ENCODE data around the gene ARHGEF16.

The ARHGEF16 gene

DNA sequence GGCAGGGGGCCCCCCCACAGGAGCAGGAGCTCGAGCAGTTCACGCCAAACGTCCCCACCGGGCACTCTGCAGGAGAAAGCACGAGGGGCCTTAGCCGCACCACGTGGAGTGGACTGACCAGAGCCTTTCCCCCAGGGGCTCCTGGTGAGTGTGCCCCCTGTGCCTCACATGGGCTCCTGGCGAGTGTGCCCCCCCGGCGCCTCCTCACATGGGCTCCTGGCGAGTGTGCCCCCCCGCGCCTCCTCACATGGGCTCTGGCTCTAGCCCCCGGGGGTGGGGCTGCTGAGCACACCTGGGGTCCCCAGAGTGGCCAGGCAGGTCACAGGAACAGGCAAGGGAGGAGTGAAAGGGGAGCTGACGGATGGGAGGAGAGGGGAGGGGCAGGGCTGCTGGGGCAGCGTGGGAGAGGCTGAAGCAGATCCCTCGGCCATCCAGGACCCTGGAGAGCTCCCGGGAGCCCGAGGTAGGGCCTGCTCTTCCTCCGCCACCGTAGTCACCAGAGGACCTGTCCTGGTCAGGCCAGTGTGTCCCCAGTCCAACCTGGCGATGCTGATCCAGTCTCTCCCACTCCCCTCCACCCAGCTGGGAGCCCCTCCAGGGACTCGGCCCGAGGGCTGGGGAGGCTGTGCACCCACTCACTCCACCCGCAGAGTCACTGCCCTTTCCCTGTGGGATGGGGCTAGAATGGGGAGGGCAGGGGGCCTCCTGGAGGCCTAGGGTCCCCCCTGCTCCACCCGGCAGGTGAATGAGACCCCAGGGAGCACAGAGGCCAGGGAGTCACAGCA lies 47.6 kb downstream of the ARHGEF16 start:
- DNase-seq (ENCODE audit: low read depth in 3 of 3), result peak in 2 of 3 experiments; percentile 9 to 22

DNA sequence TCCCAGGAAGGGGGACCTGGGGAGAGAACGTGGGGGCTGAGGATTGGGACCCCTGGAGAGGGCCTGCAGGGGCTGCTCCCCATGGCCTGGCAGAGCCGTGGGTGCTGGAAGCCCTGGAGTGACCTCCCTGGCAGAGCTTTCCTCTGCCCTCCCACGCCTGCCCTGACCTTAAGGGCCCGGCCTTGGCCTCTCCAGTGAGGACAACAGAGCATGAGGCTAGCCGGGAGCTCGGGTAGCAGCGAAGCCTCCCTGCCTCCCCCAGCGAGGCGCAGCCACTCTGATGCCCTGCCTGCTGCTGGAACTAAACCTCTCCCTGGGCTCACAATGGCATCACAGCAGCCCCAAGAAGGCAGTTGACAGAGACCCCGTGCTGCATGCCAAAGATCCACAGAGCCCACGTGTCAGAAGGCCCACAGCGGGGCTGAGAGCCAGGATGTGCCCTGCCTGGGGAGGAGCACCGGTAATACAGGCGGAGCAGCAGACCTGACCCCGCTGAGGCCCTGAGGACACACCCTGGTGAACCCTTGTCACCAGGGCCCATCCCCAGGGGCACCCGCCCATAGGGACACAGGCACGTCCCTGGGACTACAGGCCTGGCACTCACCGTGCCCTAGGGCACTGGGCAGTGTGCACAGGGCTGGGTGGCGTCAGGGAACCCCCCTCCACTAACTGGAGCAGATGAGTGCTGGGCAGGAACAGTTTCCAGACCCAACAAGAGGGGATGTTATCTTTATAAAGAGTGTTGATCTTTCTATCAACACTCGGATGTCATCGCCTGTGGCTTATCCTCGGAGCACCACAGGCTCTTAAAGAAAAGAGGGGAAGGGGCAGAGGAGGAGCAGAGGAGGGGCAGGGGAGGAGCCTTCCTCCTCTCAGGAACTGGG lies 48.4 kb downstream of the ARHGEF16 start:
- no peak for DNase-seq (ENCODE audit: low read depth in 3 of 3)

DNA sequence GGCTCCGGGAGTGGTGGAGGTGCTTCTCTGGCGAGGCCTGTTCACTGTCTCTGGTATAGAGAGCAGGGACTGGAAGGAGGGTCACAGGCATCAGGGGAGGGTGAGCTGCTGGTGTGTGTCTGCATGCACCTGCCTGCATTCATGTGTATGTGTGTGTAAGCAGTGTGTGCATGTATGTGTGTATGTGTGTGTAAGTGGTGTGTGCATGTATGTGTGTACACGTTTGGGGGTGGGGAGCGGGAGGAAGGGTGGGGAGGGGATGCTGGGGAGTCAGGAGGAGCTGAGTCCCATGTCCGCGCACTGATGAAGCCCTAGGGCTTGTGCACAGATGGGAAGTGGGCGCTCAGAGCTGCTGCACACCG lies 49.0 kb downstream of the ARHGEF16 start:
- DNase-seq (ENCODE audit: low read depth in 3 of 3), result no peak

DNA sequence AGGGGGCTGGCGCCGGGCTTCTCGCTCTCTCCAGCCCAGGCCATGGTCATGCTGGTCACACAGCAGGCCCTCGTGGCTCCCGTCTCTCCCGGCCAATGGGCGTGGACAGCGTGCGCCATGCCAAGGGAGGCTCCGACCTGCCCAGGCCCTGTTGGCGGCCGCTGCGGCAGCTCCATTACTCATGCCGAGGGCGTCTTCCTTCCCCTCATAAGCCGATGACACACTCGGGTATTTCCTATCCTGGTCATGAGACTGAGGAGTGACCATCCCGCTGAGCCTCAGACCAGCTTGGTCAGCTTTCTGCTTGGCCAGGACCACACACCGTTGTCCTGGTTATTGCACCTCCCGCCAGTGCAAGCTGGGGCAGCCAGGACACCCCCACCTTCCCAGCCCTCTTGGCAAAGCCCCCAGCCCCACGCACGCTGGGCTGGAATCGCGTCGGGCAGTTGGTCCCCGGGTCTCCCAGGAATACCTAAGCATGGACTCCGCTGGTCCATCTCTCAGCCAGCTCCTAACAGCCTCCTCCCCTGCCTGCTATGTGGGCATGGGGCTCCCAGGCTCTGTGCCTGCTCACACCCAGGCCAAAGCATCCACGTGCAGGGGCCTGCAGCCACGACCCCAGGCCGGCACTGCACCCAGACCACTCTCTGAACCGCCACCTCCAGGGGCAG lies 49.8 kb downstream of the ARHGEF16 start:
- no peak for DNase-seq (ENCODE audit: low read depth in 3 of 3)

DNA sequence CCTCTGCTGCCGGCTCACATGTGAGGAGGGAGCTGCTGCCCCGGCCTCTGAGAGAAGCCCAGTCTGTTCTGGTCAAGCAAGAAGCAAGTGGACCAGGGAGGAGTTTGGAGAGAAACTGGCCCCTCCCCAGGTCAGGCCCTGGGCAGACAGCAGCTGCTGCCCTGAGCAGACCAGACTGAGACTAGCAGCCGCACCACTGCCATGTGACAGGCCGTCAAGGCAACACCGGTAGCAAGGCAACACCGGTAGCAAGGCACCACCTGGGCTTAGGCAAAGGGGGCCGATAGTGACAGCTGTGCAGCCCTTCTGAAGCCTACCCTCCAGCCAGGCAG lies 50.3 kb downstream of the ARHGEF16 start:
- DNase-seq (ENCODE audit: low read depth in 3 of 3), result no peak

DNA sequence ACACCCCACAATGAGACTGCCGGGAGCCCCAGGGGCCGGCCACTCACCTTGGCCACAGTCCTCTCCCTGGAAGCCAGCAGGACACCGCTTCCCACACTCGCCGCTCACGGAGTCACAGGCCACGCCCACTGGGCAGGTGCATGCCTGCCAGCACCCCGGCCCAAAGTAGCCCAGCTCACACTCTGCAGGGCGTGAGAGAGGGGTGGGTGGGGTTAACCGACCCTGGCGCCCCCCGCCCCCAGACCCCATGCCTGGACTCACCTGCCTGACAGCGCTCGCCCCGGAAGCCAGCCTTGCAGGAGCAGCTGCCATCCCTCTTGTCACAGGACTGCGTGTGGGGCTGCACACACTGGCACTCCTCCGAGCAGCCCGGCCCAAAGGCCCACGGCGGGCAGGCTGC lies 50.7 kb downstream of the ARHGEF16 start:
- no peak for DNase-seq (ENCODE audit: low read depth in 3 of 3)

DNA sequence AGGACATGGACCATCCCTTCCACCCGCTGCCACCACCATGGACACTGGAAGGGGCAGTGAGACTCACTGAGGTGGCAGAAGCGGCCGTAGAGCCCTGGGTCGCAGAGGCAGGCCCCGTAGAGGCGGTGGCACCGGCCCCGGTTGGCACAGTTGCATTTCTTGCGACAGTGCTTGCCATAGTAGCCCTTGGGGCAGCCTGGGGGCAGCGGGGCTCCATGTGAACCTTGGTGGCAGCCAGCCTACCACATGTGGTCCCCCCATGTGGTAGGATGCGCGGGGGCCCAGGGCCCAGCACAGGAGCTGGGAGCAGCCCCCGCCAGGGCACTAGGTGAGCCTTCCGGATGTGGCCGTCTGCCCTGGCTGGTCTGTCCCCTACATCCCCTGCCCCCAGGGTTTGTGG lies 51.6 kb downstream of the ARHGEF16 start:
- no peak for DNase-seq (ENCODE audit: low read depth in 3 of 3)

DNA sequence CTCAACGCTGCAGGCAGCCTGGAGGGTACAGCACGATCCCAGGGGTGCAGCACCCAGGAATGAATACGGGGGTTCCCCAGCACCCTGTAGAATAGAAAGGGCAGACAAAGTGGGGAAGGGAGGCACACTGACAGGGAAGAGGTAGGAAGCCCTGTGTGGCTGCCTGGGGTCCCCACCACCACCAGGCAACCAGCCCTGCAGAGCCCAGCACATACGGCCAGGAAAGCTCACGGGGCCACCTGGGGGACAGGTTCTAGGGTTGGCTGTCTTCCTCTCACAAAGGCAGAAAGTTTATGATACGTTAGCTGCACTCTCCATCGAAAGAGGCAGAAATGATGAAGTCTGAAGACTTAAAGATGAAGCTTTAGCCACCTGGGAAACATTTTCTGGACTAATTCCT lies 52.5 kb downstream of the ARHGEF16 start:
- DNase-seq (ENCODE audit: low read depth in 3 of 3), result no peak

DNA sequence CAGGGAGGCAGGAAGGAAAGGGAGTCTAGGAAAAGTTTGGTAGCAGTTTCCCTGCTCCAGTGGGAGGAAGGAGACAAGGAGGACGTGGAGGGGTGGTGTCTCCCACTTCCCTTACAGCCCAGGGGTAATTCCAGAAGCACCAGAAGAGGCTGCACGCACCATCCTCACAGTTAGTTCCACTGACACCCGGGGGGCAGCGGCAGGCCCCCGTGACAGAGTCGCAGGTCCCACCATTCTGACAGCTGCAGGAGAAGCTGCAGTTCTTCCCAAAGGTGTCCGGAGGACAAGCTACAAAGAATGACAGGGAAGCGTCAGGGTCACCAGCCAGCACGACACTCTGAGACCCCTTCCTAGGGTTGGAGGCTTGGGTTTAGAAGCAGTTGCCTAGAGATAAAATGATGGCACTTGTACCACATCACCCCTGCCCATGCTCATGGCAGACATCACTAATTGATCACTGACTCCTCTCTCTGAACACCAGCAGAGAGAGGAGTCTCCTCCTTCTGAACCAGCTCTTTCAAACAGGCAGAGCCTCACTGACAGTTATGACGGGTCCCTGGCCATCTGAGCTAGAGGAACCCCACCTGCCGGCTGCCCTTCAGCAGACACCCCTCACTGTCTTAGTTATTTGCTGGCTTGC lies 53.3 kb downstream of the ARHGEF16 start:
- no peak for DNase-seq (ENCODE audit: low read depth in 3 of 3)

DNA sequence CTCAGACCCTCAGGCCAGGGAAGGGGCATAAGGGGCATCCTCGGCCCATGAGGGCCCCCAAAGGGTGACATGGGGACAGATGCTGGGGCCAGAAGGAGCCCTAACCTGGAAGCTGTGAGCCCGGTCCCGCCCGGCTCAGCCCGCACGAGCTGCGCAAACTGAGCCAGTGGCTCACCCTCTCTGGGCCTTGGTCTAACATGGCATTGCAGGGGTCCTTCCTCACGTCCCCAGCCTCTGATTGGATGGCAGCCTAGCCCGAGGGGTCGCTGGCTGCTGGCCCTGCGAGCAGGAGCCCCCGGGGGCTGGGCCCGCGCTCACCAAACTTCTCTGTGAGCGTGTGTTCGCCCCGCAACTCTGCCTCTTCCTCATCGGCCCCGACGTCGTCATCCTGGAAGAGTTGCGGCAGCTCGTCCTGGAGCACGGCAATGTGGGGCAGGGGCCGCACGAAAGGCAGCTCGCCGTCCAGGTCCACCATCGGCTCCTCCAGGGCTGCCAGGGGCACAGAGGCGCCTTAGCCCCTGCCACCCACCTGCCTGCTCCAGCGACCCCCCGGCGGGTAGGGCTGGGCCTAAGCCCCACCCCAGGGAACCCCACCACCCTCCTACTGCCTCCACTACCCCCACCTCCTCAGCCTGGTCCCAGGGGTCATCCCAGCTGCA lies 54.4 kb downstream of the ARHGEF16 start:
- no peak for DNase-seq (ENCODE audit: low read depth in 3 of 3)

DNA sequence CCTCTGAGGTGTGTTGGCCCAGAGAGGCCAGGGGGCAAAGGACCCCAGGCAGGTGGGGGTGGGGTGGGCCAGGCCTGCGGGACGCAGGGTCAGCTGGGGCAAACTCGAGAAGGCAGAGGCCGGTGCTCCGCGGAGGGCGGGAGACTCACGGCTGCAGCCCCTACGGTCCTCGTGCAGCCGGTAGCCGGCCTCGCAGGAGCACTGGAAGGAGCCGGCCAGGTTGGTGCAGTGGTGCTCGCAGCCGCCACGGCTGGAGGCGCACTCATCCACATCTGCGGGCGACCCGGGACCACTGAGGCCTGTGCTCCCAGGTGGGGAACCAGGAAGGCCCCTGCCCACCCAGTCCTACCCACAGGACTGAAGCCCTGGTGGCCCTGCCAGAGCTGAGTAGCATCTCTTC lies 55.3 kb downstream of the ARHGEF16 start:
- DNase-seq (ENCODE audit: low read depth in 3 of 3), result no peak

DNA sequence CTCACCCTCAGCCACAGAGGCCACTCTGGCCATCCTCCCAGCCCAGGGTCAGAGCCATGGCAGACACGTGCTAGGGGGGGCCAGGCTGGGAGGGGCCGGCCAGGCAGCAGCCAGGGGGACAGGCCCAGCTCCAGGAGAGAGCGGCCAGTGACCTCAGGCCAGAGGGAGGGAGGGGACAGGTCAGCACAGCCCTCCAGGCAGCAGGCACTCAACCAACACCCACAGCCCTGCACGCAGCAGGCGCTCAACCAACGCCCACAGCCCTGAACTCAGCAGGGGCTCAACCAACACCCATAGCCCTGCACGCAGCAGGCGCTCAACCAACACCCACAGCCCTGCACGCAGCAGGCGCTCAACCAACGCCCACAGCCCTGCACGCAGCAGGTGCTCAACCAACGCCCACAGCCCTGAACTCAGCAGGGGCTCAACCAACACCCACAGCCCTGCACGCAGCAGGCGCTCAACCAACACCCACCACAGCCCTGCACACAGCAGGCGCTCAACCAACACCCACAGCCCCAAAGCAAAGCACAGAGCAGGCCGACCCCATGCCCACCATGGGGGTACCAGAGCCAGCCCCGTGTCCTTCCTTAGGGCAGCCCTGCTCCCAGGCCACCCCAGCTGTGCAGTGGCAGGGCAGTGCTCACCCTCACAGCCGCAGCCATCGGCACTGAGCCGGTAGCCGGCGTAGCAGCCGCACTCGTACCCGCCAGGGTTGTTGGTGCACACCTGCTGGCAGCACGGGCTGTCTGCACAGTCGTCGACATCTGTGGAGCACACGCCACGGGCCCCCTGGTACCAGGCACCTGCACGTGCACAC lies 55.9 kb downstream of the ARHGEF16 start:
- DNase-seq (ENCODE audit: low read depth in 3 of 3), result no peak

DNA sequence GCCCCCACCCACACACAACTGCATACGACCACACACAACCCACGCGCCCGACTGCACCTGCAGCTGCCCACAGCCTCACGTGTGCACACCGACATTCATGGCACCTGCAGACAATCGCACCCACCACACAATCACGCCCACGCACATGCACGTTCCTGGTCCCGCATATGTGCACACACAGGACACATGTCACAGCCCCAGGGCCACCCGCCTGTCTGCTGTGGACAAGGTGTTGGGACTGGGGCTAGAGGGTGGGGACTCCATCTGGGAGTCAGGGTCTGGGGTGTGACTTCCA lies 56.4 kb downstream of the ARHGEF16 start:
- no peak for DNase-seq (ENCODE audit: low read depth in 3 of 3)

DNA sequence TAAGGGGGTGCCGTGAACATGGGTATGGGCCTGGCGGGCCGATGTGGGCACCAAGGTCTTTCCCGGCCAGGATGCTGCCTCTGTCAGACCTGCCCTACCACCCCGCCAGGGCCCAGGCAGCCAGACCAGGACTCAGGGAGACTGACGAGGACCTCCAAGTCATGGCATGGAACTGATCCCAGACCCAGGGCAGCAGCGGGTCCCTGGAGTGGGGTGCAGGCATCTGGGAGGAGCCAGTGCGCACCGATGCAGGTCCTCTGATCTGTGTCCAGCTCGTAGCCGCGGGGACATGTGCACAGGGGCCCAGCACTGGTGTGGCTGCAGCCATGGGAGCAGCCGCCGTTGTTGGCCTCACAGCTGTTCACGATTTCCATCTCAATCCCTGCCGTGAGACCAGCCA lies 56.8 kb downstream of the ARHGEF16 start:
- DNase-seq (ENCODE audit: low read depth in 3 of 3), result no peak

DNA sequence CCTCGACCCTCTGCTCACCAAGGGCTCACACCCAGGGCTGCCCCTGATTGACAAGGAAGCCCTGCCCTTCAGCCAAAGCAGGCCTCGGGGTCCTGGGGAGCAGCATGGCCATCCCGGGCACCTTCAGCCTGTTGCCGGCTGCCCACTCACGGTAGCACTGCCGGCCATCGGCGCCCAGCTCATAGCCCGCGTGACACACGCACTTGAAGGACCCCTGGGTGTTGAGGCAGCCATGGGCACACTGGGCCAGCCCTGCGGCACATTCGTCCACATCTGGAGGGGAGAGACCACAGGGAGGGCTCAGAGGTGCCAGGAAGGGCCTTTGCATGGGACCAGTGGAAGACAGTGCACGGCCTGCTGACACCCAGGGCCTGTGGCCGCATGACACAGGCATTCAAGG lies 57.4 kb downstream of the ARHGEF16 start:
- DNase-seq (ENCODE audit: low read depth in 3 of 3), result no peak

DNA sequence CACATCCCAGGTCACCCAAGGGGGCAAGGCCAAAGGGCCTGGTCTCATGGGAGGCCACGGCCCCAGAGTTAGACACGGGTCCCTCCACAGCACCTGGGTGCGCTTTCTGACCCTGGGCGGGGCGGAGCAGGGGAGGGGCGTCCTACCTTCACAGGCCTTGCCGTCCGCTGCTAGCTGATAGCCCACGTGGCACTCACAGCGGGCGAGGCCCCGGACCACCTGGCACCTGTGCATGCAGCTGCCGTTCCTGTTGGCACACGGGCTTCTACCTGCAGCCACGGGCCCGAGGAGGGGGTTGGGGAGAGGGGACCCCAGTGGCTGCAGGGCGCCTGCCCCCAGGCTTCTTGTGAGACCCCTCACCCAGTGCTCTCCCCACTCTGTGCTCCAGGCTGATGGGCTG lies 59.9 kb downstream of the ARHGEF16 start:
- DNase-seq (ENCODE audit: low read depth in 3 of 3), result no peak

DNA sequence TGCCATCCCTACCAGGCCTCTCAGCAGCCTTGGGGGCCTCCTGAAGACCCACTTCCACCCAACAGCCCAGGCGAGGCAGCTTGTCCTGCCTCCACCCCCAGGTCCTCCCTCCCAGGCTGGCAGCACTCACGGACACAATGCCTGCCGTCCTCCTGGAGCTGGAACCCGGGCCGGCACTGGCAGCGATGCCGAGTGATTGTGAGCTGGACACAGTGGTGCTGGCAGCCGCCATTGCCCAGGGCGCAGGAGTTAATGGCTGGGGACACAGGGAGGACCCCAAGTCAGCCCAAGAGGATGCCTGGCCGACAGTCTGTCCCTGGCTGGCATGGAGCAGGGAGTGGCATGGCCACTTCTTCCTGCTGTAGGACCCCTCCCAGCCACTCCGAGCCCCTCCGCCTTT lies 60.8 kb downstream of the ARHGEF16 start:
- no peak for DNase-seq (ENCODE audit: low read depth in 3 of 3)

DNA sequence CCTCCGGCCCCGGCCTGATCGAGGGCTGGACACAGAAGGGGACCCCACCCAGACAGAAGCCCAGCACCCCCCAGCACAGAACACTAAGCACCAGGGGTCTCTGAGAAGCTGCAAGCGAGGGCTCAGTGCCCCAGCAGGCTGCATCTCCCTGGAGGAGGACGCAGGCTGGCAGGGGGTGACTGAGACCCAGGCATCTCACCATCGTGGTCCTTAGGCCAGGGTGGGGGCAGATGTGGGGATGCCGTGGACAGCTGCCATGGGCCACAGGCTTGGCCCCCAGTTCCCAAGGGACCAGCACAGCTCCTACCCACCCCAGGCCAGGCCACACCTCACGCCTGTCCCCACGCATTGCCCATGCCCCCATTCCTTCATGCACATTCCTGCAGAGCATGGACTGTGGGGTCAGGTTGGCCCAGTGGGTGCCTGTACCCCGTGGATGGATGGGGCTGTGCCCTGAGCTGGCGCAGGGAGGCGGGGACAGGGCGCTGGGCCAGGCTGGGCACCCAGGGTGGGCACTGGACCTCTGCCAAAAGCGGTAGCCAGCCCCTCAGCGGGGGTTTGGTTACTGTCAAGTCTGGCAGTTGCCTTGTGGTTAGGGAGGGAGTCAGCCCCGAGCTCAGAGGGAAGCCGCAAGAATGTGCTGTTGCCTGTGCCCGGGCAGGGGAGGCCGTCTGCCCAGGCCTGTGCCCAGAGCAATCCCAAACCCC lies 61.5 kb downstream of the ARHGEF16 start:
- no peak for DNase-seq (ENCODE audit: low read depth in 3 of 3)

DNA sequence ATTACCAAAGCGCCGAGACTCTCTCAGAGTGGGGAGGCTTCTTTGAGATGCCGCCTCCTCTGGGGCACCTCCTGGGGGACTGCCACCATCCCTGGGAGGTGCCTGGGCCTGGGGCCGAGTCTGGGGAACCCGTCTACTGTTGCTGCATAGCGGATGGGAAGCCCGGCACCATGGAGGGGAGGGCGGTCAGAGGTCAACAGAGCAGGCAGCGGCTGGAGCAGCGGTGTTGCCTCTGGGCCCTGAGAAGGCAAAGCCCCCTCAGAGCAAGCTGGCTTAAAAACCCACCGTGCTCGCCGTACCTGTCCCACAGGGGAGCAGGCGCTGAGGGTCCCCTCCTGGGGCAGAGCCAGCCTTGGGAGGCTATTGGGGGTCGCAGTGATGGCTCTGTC lies 62.0 kb downstream of the ARHGEF16 start:
- no peak for DNase-seq (ENCODE audit: low read depth in 3 of 3)

DNA sequence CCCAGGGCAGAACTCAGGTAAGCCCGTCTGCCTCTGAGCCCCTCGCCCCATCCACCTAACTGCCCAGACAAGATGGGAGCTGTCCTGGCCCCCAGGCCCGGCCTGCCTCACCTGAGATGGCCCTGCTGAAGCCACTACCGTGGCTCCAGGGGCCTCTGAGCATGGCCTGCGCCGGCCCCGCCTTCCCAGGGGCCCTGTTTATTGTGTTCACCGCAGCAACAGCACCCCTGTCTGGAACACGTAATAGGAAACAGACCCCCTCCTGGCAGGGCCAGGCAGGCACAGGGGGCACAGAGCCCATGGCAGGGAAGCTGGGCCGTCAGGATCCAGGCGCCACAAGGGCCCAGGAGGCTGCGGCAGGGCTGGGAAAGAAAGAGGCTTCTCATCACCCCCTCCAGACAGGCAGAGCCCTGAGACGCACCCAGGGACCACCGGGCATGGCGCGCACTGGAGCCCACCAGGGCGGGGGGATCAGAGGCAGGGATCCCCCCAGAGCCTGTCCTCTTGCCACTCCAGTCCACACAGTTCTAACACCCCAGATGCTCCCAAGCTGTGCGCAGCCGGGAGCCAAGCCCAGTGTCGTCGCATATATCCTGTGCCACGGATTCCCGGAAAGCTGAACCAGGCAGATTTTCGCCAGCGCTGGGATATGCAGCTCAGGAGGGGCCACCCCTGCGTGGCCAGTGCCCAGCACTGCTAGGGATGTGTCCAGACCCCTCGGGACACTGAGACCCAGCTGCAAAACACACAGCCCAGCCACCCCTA lies 62.6 kb downstream of the ARHGEF16 start:
- no peak for DNase-seq (ENCODE audit: low read depth in 3 of 3)
